Hindlimb muscle (tissue), 1 donor: ENCODE results near the gene DRAP1. TPM values are rescaled to one million over a fixed set of nuclear protein-coding genes. Genes with fewer than 3 reads are reported as not detected.
A peak's percentile ranks its signal among the peaks of the same experiment; 100 is the strongest.

ENCODE experiments used
- DNase-seq: peaks from one replicate; pipeline ENCODE4 v3.0.0-alpha.2; 2013
- polyA plus RNA-seq: library from polyadenylated mRNA; unstranded; fragments of 120-200 nt; gene quantifications from one replicate; pipeline ENCODE4 v1.2.1, GENCODE V29; 2013; ENCODE audit not compliant: insufficient read length

Gene DRAP1
- 82.7 TPM for polyA plus RNA-seq

- peak; percentile 97 for DNase-seq
Measured at GRCh38 chr11:65919141-65919572, at the start of gene DRAP1. Gene DRAP1, plus strand, starts transcription at chr11:65919426. Its CDS starts 76 bp downstream, at chr11:65919502.

GRCh38 chr11:65869643-65870306 lies 49.5 kb upstream of the DRAP1 start:
- no peak for DNase-seq

GRCh38 chr11:65870307-65870658 lies 48.9 kb upstream of the DRAP1 start:
- no peak for DNase-seq

GRCh38 chr11:65870706-65871681 lies 48.2 kb upstream of the DRAP1 start:
- DNase-seq = no peak

GRCh38 chr11:65871811-65872548 lies 47.2 kb upstream of the DRAP1 start:
- peak; percentile 41 for DNase-seq

GRCh38 chr11:65872586-65873317 lies 46.5 kb upstream of the DRAP1 start, which contains the start of gene EFEMP2:
Gene EFEMP2, minus strand, starts transcription at chr11:65872800. Its CDS starts 446 bp downstream, at chr11:65872354.
- peak; percentile 74 for DNase-seq

- peak; percentile 93 for DNase-seq
Measured at GRCh38 chr11:65873318-65874156, 45.7 kb upstream of the DRAP1 start.

GRCh38 chr11:65879617-65880016 lies 39.6 kb upstream of the DRAP1 start, which contains the start of gene CTSW:
Gene CTSW, plus strand, starts transcription at chr11:65879837. Its CDS starts 18 bp downstream, at chr11:65879855.
- DNase-seq = no peak

GRCh38 chr11:65880027-65880426 lies 39.2 kb upstream of the DRAP1 start:
- no peak for DNase-seq

GRCh38 chr11:65880844-65881421 lies 38.3 kb upstream of the DRAP1 start:
- DNase-seq = no peak

- no peak for DNase-seq
Measured at GRCh38 chr11:65882120-65883057, 36.8 kb upstream of the DRAP1 start.

GRCh38 chr11:65883058-65883761 lies 36.0 kb upstream of the DRAP1 start:
- DNase-seq = no peak

- DNase-seq = no peak
Measured at GRCh38 chr11:65883786-65884715, 35.2 kb upstream of the DRAP1 start.

- peak; percentile 69 for DNase-seq
Measured at GRCh38 chr11:65884716-65885092, 34.5 kb upstream of the DRAP1 start.

GRCh38 chr11:65885231-65885630 lies 34.0 kb upstream of the DRAP1 start:
- no peak for DNase-seq

GRCh38 chr11:65885808-65886536 lies 33.3 kb upstream of the DRAP1 start:
- no peak for DNase-seq
